SK-N-MC (cell line): ENCODE data around the gene ARHGEF10L.

Experiments
- EZH2 ChIP-seq: fragments of 200-600 bp; sonication (generic); IDR thresholded peaks from one replicate; pipeline ENCODE4 v1.6.1; 2017; ENCODE audit warnings: antibody characterized with exemption
- FOXP2 ChIP-seq: optimal IDR thresholded peaks from 2 replicates; pipeline ENCODE3; 2011; ENCODE audit warnings: mild to moderate bottlenecking, moderate library complexity; ENCODE audit not compliant: insufficient read depth; ENCODE audit errors: extremely low read length, control extremely low read depth
- POLR2AphosphoS5 ChIP-seq: IDR thresholded peaks from 2 replicates; pipeline ENCODE4 v1.6.1; 2012; ENCODE audit warnings: mild to moderate bottlenecking, low read depth, low read length, borderline replicate concordance

GRCh38 chr1:17563494-17564281 is 24.2 kb downstream of the ARHGEF10L start:
- TF ChIP-seq FOXP2 (no peak), EZH2 (no peak), POLR2AphosphoS5 (no peak)
